ENCODE results near the gene PPIA.
"Not testable (repeated sequence)": the region's sequence is repeated elsewhere in the genome, so short reads cannot be mapped to it uniquely, and the experiment has no call there.

The PPIA gene

GRCh38 chr7:44843440-44843839 lies 47.0 kb downstream of the PPIA start:
- not testable (repeated sequence) for DNase-seq

- no peak for DNase-seq
Observed at GRCh38 chr7:44845451-44845850, 49.0 kb downstream of the PPIA start.

GRCh38 chr7:44846390-44846789 lies 49.9 kb downstream of the PPIA start:
- not testable (repeated sequence) for DNase-seq

- no peak for DNase-seq
Observed at GRCh38 chr7:44846816-44847508, 50.5 kb downstream of the PPIA start.

- DNase-seq = peak; percentile 92
Observed at GRCh38 chr7:44847509-44847919, 51.0 kb downstream of the PPIA start.

- peak; percentile 100 for DNase-seq
Observed at GRCh38 chr7:44847920-44848634, 51.6 kb downstream of the PPIA start, which contains the start of gene H2AZ2. TSS of gene H2AZ2 (minus strand) at chr7:44848087. CDS start at chr7:44847971, 116 bp downstream.

- no peak for DNase-seq
Observed at GRCh38 chr7:44849259-44849884, 52.9 kb downstream of the PPIA start.

GRCh38 chr7:44849885-44850544 lies 53.5 kb downstream of the PPIA start:
- no peak for DNase-seq

- DNase-seq = no peak
Observed at GRCh38 chr7:44852590-44852989, 56.1 kb downstream of the PPIA start.

Measured in COR-L47 (cell line).